Activated naive CD4-positive, alpha-beta T cell treated with anti-CD3 and anti-CD28 coated beads, Interleukin-2, amount 50 U/mL, for 16 hours (primary cell): ENCODE results near the gene CHDH.

Experiments
- DNase-seq: peaks from one replicate; pipeline ENCODE4 v3.0.0-alpha.2; 2020

CHDH gene

GRCh38 chr3:53850895-53851294, 4.7 kb upstream of the CHDH start:
- no peak for DNase-seq

- DNase-seq = no peak
Measured at GRCh38 chr3:53849916-53850315, 3.7 kb upstream of the CHDH start.

DNA sequence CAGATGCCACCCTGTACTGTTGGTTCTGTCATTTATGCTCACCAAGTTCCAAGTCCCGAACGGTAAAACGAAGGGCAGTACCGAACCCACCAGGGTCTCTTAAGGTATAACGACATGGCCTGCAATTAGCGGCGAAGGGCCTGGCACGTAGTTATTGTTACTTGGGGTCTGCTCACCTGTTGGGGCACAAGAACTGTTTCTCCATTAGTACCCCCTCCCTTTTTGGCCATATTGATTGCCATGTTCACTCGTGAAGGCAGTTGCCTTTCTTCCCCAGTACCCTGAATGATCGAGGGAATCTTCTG, 584 bp upstream of the CHDH start:
- no peak for DNase-seq

- DNase-seq = no peak
Measured at GRCh38 chr3:53845881-53846133, 412 bp downstream of the CHDH start.

GRCh38 chr3:53845103-53845880, 927 bp downstream of the CHDH start:
- DNase-seq = no peak

DNA sequence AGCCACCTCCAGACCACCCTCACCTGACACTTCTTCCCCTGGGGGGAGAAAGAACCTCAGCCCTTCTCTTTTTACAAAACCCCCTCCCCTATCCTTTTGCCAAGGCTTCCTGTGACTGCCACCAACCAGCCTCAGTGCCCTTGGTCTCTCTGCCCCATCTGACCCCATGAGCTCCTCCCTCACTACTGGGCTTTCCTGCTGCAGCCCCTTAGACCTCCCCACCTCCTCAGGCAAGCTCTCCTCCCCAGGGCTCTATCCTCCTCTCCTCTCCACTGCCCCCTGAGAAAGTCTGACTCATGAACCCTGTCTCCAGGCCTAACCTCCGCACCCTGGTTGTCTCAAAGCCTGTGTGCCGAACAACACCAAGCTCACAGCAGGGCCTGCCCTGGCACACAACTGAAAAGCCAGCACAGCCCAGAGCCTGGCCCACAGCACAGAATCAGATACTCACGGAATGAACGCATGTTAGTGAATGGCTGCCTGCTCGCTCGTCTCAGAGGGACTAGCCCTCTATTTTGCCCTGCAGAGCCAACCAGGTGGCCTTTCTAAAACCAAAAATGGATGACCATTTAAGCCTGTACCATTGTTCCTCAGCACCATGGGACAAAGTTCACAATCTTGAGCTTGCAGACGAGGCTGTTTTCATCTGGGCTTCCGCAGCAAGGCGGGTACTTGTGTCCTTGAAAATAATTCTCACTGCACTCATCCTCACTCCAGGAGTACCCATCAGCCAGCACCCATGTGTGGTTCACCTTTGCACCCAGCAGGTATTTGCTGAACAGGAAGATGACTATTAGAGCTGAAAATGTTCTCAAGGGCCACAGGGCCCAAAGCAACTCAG, 1.7 kb downstream of the CHDH start:
- no peak for DNase-seq

GRCh38 chr3:53843195-53844177, 2.7 kb downstream of the CHDH start:
- no peak for DNase-seq

DNA sequence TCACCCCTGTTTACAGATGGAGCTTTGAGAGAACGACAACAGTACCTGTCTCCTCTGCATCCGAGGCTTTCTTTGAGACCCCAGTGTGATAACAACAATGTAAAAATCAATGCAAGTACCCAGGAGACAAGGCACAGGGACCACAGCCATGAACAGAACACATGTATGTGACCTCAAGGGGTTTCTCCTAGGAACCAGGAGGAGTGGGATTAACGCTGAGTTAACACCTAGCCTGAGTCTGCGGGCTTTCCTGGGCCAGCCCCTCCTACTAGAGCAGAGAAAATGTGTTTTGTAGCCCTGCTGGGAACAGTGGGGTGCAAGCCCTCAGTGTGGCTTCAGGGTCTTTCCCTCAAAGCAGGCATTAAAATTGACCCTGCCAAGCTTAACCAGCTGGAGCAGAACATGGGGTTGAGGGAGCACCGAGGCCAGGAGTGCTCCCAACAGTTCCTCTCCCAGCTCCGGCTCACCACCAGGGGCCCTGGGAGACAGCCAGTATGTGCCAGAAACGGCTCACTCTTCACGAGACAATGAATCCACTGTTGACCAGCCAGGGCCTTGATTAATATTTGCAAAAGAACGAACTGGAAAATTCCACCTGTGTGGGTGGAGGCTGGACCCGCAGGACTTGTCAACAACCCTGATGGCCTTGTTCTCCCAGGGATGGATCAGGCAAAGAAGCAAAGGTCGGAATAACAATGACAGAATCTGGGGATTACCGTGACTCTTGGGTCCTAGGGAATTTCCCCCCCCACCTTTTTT, 3.6 kb downstream of the CHDH start:
- no peak for DNase-seq

DNA sequence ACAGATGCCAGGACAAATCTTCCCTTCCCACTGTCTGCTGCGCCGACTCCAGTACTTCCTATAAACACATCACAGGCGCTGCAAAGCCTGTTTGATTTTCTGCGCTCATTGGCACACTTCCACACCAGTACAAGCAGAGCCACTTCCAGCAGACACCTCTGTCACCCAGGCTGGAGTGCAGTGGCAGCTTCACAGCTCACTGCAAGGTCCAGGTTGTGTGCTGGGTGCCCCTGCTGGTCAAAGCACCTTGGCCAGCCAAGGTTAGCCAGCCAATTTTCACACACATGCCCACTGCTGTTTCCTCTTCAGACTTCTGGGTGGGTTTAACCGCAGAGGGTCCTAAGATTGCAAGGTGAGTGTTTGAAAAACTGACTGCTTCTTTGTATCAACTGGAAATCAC, 4.9 kb downstream of the CHDH start:
- DNase-seq = no peak

GRCh38 chr3:53837331-53837730, 8.9 kb downstream of the CHDH start:
- DNase-seq = no peak

DNA sequence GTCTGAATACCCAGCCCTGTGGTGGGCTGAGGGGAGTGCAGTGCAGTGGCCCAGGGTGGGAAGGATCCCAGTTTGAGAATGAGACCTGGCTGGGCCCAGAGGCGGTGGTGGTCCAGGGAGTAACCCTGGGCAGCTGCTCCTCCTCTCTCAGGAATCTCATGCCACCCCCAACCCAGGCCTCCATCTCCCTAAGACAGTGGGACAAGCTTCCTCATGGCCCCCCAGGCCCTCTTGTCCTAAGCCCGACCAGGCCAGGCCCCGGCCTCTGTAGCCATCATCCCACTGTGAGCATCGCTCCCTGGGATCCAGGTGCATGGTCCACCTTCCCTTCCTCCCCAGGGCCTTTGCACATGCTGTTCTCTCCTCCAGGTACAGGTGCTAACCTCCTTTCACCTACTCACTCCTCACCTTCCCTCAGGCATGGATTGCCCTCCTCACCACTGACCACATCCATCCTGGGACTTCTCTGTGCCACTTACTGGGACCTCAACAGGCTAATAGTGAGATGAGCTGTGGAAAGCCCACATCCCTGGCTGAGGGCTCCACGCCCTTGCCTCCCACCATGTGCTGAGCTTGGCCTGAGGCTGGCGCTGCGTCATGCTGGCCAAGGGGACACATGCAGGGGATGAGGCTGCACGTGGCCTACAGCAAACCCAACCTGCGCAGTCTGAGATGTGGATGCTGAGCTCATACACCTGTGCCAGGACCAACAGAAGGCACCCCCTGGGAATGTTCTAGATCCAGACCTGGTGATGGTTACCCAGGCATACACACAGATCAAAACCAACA, 9.9 kb downstream of the CHDH start:
- no peak for DNase-seq

- DNase-seq = no peak
Measured at GRCh38 chr3:53835257-53835656, 11.0 kb downstream of the CHDH start.

- DNase-seq = no peak
Measured at GRCh38 chr3:53834429-53835095, 11.7 kb downstream of the CHDH start.

DNA sequence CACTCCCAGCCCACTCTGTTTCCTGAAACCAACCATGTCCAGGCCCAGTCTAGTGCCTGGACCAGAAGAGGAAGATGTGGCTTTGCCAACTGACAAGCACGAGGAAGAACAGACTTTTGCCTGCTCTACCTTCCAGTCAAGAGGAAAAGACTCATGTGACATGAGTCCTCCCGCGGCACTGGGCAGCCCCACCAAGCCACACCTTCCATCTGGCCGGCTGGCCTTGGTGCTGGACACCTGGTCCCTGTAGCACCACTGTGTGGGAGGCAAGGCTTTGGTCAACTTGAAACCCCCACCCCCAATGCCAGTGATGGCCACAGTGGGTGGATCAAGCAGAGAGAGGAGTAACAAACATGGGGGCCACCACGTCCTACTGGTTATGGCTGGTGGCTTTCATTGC, 12.5 kb downstream of the CHDH start:
- DNase-seq = no peak

GRCh38 chr3:53833053-53833645, 13.1 kb downstream of the CHDH start:
- no peak for DNase-seq

- DNase-seq = no peak
Measured at GRCh38 chr3:53830944-53831343, 15.3 kb downstream of the CHDH start.

DNA sequence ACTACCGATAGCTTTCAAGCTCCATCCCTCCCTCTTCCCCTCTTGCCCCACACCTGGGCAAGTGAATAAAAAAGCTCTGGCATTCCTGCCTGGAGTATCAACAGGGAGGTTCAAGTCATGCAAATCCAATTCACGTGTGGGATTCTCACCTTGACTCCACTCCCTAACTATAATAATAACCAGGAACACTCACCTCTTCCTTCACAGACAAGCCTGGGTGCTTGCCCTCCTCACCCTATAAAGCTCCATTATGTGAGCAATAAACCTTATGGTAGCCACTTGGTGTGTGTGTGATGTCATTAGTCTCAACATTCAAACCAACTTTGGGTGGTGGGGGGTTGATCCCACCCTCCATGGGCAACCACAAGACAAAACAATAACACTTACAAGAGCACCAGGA, 16.6 kb downstream of the CHDH start:
- DNase-seq = no peak

DNA sequence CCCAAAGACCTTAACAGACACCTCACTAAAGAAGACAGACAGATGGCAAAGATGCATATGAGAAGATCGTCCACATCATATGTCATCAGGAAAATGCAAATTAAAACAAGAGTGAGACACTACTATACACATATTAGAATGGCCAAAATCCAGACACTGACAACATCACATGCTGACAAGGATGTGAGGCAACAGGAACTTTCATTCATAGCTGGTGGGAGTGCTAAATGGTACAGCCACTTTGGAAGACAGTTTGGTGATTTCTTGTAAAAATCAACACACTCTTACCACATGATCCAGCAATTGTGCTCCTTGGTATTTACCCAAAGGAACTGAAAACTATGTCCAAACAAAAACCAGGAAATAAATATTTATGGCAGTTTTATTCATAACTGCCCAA, 17.6 kb downstream of the CHDH start:
- no peak for DNase-seq

- no peak for DNase-seq
Measured at GRCh38 chr3:53826048-53826447, 20.2 kb downstream of the CHDH start.

DNA sequence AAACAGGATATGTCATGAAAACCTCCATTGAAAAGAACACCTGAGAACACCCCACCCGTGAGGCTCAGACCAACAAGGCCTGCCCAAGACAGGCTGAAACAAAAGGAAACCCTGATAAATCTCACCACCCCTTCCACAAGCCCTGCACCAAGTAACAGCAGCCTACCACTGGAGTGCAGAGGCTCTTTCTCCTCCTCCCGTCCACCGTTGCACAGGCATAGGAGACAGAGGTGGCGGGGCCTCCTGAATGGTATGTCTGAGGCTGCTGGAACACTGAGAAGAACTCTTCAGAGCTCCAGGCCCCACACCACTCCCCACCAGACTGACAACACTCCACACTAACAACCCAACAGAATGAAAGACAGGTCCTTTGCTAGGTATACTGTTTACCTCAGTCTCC, 21.4 kb downstream of the CHDH start:
- no peak for DNase-seq
